ENCODE measurements around the gene LDLRAD3.

The LDLRAD3 gene

GRCh38 chr11:36035454-36035853 is 91.6 kb downstream of the LDLRAD3 start:
- Histone ChIP-seq H3K4me3 (ENCODE audit: low read length) (no peak overlapping the region), H3K36me3 (ENCODE audit: control insufficient read depth, low read length) (no peaks in the 10 kb centered on the region), H3K9me2 (replicated peaks; ENCODE audit: control insufficient read depth, low read length) (no peaks in the 10 kb centered on the region), H4K20me1 (ENCODE audit: control insufficient read depth, insufficient read depth, low read depth, low read length) (no peaks in the 10 kb centered on the region), H3K27me3 (ENCODE audit: control insufficient read depth, low read length) (no peaks in the 10 kb centered on the region), H3K27ac (ENCODE audit: low read depth, low read length) (no peak overlapping the region), H3F3A (ENCODE audit: control insufficient read depth, insufficient read depth) (no peaks in the 10 kb centered on the region), H3K4me1 (ENCODE audit: control insufficient read depth, low read length) (no peaks in the 10 kb centered on the region), H3K4me2 (ENCODE audit: low read length) (no peak overlapping the region), H3K79me2 (ENCODE audit: control insufficient read depth, low read length) (no peaks in the 10 kb centered on the region), H3K9me3 (ENCODE audit: control insufficient read depth, insufficient read depth, low read length) (no peaks in the 10 kb centered on the region)
- TF ChIP-seq EZH2phosphoT487 (IDR thresholded peaks at IDR 0.05; ENCODE audit: borderline replicate concordance, low read length) = no peak
- TF ChIP-seq CTCF (IDR thresholded peaks at IDR 0.05; ENCODE audit: low read depth, low read length, poor library complexity, severe bottlenecking) = no peak

GRCh38 chr11:36035999-36036398 is 92.1 kb downstream of the LDLRAD3 start:
- H3K27me3 ChIP-seq (ENCODE audit: control insufficient read depth, low read length) = no peaks in the 10 kb centered on the region
- no peaks in the 10 kb centered on the region for H4K20me1 ChIP-seq (ENCODE audit: control insufficient read depth, insufficient read depth, low read depth, low read length)
- no peak for TF ChIP-seq EZH2phosphoT487 (IDR thresholded peaks at IDR 0.05; ENCODE audit: borderline replicate concordance, low read length)
- no peak for TF ChIP-seq CTCF (IDR thresholded peaks at IDR 0.05; ENCODE audit: low read depth, low read length, poor library complexity, severe bottlenecking)
- no peaks in the 10 kb centered on the region for H3K36me3 ChIP-seq (ENCODE audit: control insufficient read depth, low read length)
- H3K4me3 ChIP-seq (ENCODE audit: low read length) = no peak overlapping the region
- H3K9me2 ChIP-seq (replicated peaks; ENCODE audit: control insufficient read depth, low read length) = no peaks in the 10 kb centered on the region
- H3K4me2 ChIP-seq (ENCODE audit: low read length) = no peak overlapping the region
- H3F3A ChIP-seq (ENCODE audit: control insufficient read depth, insufficient read depth) = no peaks in the 10 kb centered on the region
- no peak overlapping the region for H3K27ac ChIP-seq (ENCODE audit: low read depth, low read length)
- H3K4me1 ChIP-seq (ENCODE audit: control insufficient read depth, low read length) = no peaks in the 10 kb centered on the region
- H3K9me3 ChIP-seq (ENCODE audit: control insufficient read depth, insufficient read depth, low read length) = no peaks in the 10 kb centered on the region
- H3K79me2 ChIP-seq (ENCODE audit: control insufficient read depth, low read length) = no peaks in the 10 kb centered on the region

GRCh38 chr11:36037031-36037430 is 93.2 kb downstream of the LDLRAD3 start:
- Histone ChIP-seq H3K4me2 (ENCODE audit: low read length) (no peak overlapping the region), H3K9me2 (replicated peaks; ENCODE audit: control insufficient read depth, low read length) (no peaks in the 10 kb centered on the region), H3K4me3 (ENCODE audit: low read length) (no peak overlapping the region), H3K9me3 (ENCODE audit: control insufficient read depth, insufficient read depth, low read length) (no peaks in the 10 kb centered on the region), H3K79me2 (ENCODE audit: control insufficient read depth, low read length) (no peaks in the 10 kb centered on the region), H3K27me3 (ENCODE audit: control insufficient read depth, low read length) (no peaks in the 10 kb centered on the region), H4K20me1 (ENCODE audit: control insufficient read depth, insufficient read depth, low read depth, low read length) (no peaks in the 10 kb centered on the region), H3F3A (ENCODE audit: control insufficient read depth, insufficient read depth) (no peaks in the 10 kb centered on the region), H3K27ac (ENCODE audit: low read depth, low read length) (no peak overlapping the region), H3K4me1 (ENCODE audit: control insufficient read depth, low read length) (no peaks in the 10 kb centered on the region), H3K36me3 (ENCODE audit: control insufficient read depth, low read length) (no peaks in the 10 kb centered on the region)
- no peak for TF ChIP-seq CTCF (IDR thresholded peaks at IDR 0.05; ENCODE audit: low read depth, low read length, poor library complexity, severe bottlenecking)
- no peak for TF ChIP-seq EZH2phosphoT487 (IDR thresholded peaks at IDR 0.05; ENCODE audit: borderline replicate concordance, low read length)

- Histone ChIP-seq H3K4me3 (ENCODE audit: low read length) (no peak overlapping the region), H3K4me2 (ENCODE audit: low read length) (no peak overlapping the region), H3K79me2 (ENCODE audit: control insufficient read depth, low read length) (no peaks in the 10 kb centered on the region), H4K20me1 (ENCODE audit: control insufficient read depth, insufficient read depth, low read depth, low read length) (no peaks in the 10 kb centered on the region), H3K9me3 (ENCODE audit: control insufficient read depth, insufficient read depth, low read length) (no peaks in the 10 kb centered on the region), H3K27ac (ENCODE audit: low read depth, low read length) (no peak overlapping the region), H3F3A (ENCODE audit: control insufficient read depth, insufficient read depth) (no peaks in the 10 kb centered on the region), H3K9me2 (replicated peaks; ENCODE audit: control insufficient read depth, low read length) (no peaks in the 10 kb centered on the region), H3K36me3 (ENCODE audit: control insufficient read depth, low read length) (no peaks in the 10 kb centered on the region), H3K27me3 (ENCODE audit: control insufficient read depth, low read length) (no peaks in the 10 kb centered on the region), H3K4me1 (ENCODE audit: control insufficient read depth, low read length) (no peaks in the 10 kb centered on the region)
- TF ChIP-seq CTCF (IDR thresholded peaks at IDR 0.05; ENCODE audit: low read depth, low read length, poor library complexity, severe bottlenecking) (no peak), EZH2phosphoT487 (IDR thresholded peaks at IDR 0.05; ENCODE audit: borderline replicate concordance, low read length) (no peak)
Observed at GRCh38 chr11:36038541-36038940, 94.7 kb downstream of the LDLRAD3 start.

All from DOHH2 (cell line).